HepG2 (cell line): ENCODE measurements around the gene GCDH. TPM values are rescaled to one million over a fixed set of nuclear protein-coding genes. Genes with fewer than 3 reads are reported as not detected.

ENCODE experiments used
- ATF3 ChIP-seq: sonication (generic); formaldehyde crosslinking; IDR thresholded peaks from 2 replicates; pipeline ENCODE4 v1.4.0; 2020; ENCODE audit warnings: missing genetic modification reagents
- CHCHD3 ChIP-seq: sonication (generic); formaldehyde crosslinking; IDR thresholded peaks from 2 replicates; pipeline ENCODE4 v1.8.0; 2022; ENCODE audit warnings: mild to moderate bottlenecking, missing genetic modification reagents, moderate library complexity
- DZIP1 ChIP-seq: sonication (generic); formaldehyde crosslinking; IDR thresholded peaks from 2 replicates; pipeline ENCODE4 v1.5.0; 2020; ENCODE audit warnings: mild to moderate bottlenecking, missing genetic modification reagents
- E2F2 ChIP-seq: sonication (generic); formaldehyde crosslinking; IDR thresholded peaks from 2 replicates; pipeline ENCODE4 v1.4.0; 2020; ENCODE audit warnings: missing genetic modification reagents, borderline replicate concordance
- GATAD1 ChIP-seq: IDR thresholded peaks from 2 replicates; pipeline ENCODE4 v1.6.1; 2016; ENCODE audit warnings: missing genetic modification reagents, missing compliant biosample characterization
- MTA1 ChIP-seq: sonication (generic); formaldehyde crosslinking; IDR thresholded peaks from 2 replicates; pipeline ENCODE4 v1.4.0; 2020; ENCODE audit warnings: missing genetic modification reagents, mild to moderate bottlenecking, borderline replicate concordance
- NFIC ChIP-seq: IDR thresholded peaks from 2 replicates; pipeline ENCODE4 v1.6.1; 2012; ENCODE audit warnings: mild to moderate bottlenecking, low read length, inconsistent platforms
- NR1H2 ChIP-seq: sonication (generic); formaldehyde crosslinking; IDR thresholded peaks from 2 replicates; pipeline ENCODE4 v1.8.1; 2022; ENCODE audit warnings: low read depth, missing genetic modification reagents, borderline replicate concordance
- PHF8 ChIP-seq: sonication (generic); formaldehyde crosslinking; IDR thresholded peaks from 2 replicates; pipeline ENCODE4 v1.5.0; 2020; ENCODE audit warnings: missing genetic modification reagents
- PITX1 ChIP-seq: sonication (generic); formaldehyde crosslinking; IDR thresholded peaks from 2 replicates; pipeline ENCODE4 v1.5.1; 2020; ENCODE audit warnings: mild to moderate bottlenecking, missing genetic modification reagents
- POLR2A ChIP-seq, 2 experiments: IDR thresholded peaks; 2 replicates each; pipeline ENCODE4 v1.6.1; 2011; ENCODE audit warnings: low read depth in 2 of 2, low read length in 2 of 2, mild to moderate bottlenecking in 1 of 2, moderate library complexity in 1 of 2; ENCODE audit not compliant: insufficient read depth in 1 of 2
- POLR2G ChIP-seq: fragments of 200-400 bp; formaldehyde crosslinking; IDR thresholded peaks from 2 replicates; pipeline ENCODE4 v1.6.1; 2018; ENCODE audit warnings: mild to moderate bottlenecking, low read depth, low read length, moderate library complexity
- REPIN1 ChIP-seq: sonication (generic); formaldehyde crosslinking; IDR thresholded peaks from 2 replicates; pipeline ENCODE4 v1.8.0; 2022; ENCODE audit warnings: missing genetic modification reagents, low read depth, mild to moderate bottlenecking, borderline replicate concordance
- SIN3B ChIP-seq: fragments of 150-350 bp; IDR thresholded peaks from 2 replicates; pipeline ENCODE4 v1.6.1; 2014; ENCODE audit warnings: low read length
- SOX5 ChIP-seq: IDR thresholded peaks from 2 replicates; pipeline ENCODE4 v1.6.1; 2016; ENCODE audit warnings: borderline replicate concordance
- TCF7L2 ChIP-seq: IDR thresholded peaks from 2 replicates; pipeline ENCODE4 v1.6.1; 2011; ENCODE audit warnings: mild to moderate bottlenecking, low read depth, low read length, moderate library complexity
- TEF ChIP-seq: sonication (generic); formaldehyde crosslinking; IDR thresholded peaks from 2 replicates; pipeline ENCODE4 v1.5.0; 2020; ENCODE audit warnings: missing genetic modification reagents
- TERF1 ChIP-seq: sonication (generic); formaldehyde crosslinking; IDR thresholded peaks from 2 replicates; pipeline ENCODE4 v1.8.0; 2022; ENCODE audit warnings: mild to moderate bottlenecking, missing genetic modification reagents, moderate library complexity
- TRIM24 ChIP-seq: sonication (generic); formaldehyde crosslinking; IDR thresholded peaks from 2 replicates; pipeline ENCODE4 v1.8.0; 2022; ENCODE audit warnings: mild to moderate bottlenecking, missing genetic modification reagents
- ZBTB21 ChIP-seq: sonication (generic); formaldehyde crosslinking; IDR thresholded peaks from 2 replicates; pipeline ENCODE4 v1.4.0; 2020; ENCODE audit warnings: missing genetic modification reagents
- ZBTB3 ChIP-seq: sonication (generic); formaldehyde crosslinking; IDR thresholded peaks from 2 replicates; pipeline ENCODE4 v1.4.0; 2020; ENCODE audit warnings: low read depth, mild to moderate bottlenecking, moderate library complexity, missing genetic modification reagents, borderline replicate concordance
- ZNF207 ChIP-seq: fragments of 450-650 bp; IDR thresholded peaks from 2 replicates; pipeline ENCODE4 v1.6.1; 2016; ENCODE audit warnings: antibody characterized with exemption, borderline replicate concordance
- ZNF225 ChIP-seq: sonication (generic); formaldehyde crosslinking; IDR thresholded peaks from 2 replicates; pipeline ENCODE4 v1.4.0; 2020; ENCODE audit warnings: mild to moderate bottlenecking, missing genetic modification reagents
- ZNF264 ChIP-seq: sonication (generic); formaldehyde crosslinking; IDR thresholded peaks from 2 replicates; pipeline ENCODE4 v1.4.0; 2020; ENCODE audit warnings: missing genetic modification reagents
- ZNF614 ChIP-seq: IDR thresholded peaks from 2 replicates; pipeline ENCODE4 v1.6.1; 2018; ENCODE audit warnings: missing biosample characterization, missing genetic modification reagents, inconsistent platforms, borderline replicate concordance
- polyA plus RNA-seq, 8 experiments: library from polyadenylated mRNA; depleted of rRNA in 3 of 8; stranded (reverse) in 7 of 8; unstranded in 1 of 8; fragments of >200 nt; fragmentation: Illumina TruSeq in 4 of 8; extraction: Trizol in 4 of 8; gene quantifications; 2 replicates each; pipeline versions ENCODE4 v1.2.1 to v1.2.3, GENCODE V29; 2011 to 2016; ENCODE audit warnings: low read depth in 4 of 8, missing spikeins in 1 of 8, mixed read lengths in 1 of 8; ENCODE audit not compliant: insufficient read depth in 1 of 8
- total RNA-seq, 5 experiments: library from RNA; depleted of rRNA; stranded (reverse); fragments of >200 nt; fragmentation: Illumina TruSeq; extraction: Trizol; gene quantifications; 2 replicates each; pipeline ENCODE4 v1.2.3, GENCODE V29; 2016; ENCODE audit warnings: low read depth in 1 of 5

The GCDH gene
- total and polyA plus RNA-seq, 2 of the 13 experiments (the other 11 are each of a cell fraction or from before 2014, with no cell fraction given): 15.1 to 38.0 TPM

- TF ChIP-seq DZIP1 (CRISPR knock-in tag) (no peak), TERF1 (CRISPR knock-in tag) (no peak), MTA1 (CRISPR knock-in tag) (peak; percentile 71; the same call in 1 of the 2 replicates), ZNF225 (CRISPR knock-in tag) (no peak; the same call in none of the 2 replicates), TRIM24 (no peak), PITX1 (peak; percentile 14; the same call in 1 of the 2 replicates), POLR2G (peak; percentile 89), POLR2A (IDR thresholded peaks at IDR 0.05; ENCODE audit: insufficient read depth in 1 of 2, low read depth in 2 of 2, low read length in 2 of 2) (peak; percentile 78 to 90), ATF3 (peak; percentile 40; the same call in 1 of the 2 replicates), NR1H2 (CRISPR knock-in tag) (peak; percentile 37; the same call in 1 of the 2 replicates), PHF8 (peak; percentile 90), NFIC (no peak), TEF (CRISPR knock-in tag) (peak; percentile 71; the same call in 1 of the 2 replicates), CHCHD3 (CRISPR knock-in tag) (peak; percentile 86), SOX5 (CRISPR knock-in tag) (peak; percentile 47; the same call in 1 of the 2 replicates), ZBTB3 (peak; percentile 30; the same call in 1 of the 2 replicates), E2F2 (CRISPR knock-in tag) (peak; percentile 92; the same call in 1 of the 2 replicates), SIN3B (0 out of 2 replicates have a peak, but pooled peaks have one; percentile 23), ZNF207 (no peak), ZNF264 (CRISPR knock-in tag) (peak; percentile 77), REPIN1 (CRISPR knock-in tag) (peak; percentile 31; the same call in 1 of the 2 replicates), TCF7L2 (no peak), ZNF614 (peak; percentile 70), GATAD1 (peak; percentile 94), ZBTB21 (CRISPR knock-in tag) (peak; percentile 100)
Observed at GRCh38 chr19:12945479-12946091, 54.6 kb downstream of the GCDH start, which contains the start of gene RAD23A (continued).
